Measurements from ENCODE around the gene ZNF687.

ZNF687 gene

GRCh38 chr1:151288502-151288901 is 6.4 kb downstream of the ZNF687 start:
- TF ChIP-seq BACH2 (CRISPR knock-in tag; IDR thresholded peaks at IDR 0.05; ENCODE audit: borderline replicate concordance) = no peak
- no peak for TF ChIP-seq ZNF565 (CRISPR knock-in tag; conservative IDR thresholded peaks at IDR 0.05; ENCODE audit: low read depth)
- TF ChIP-seq CSRNP3 (CRISPR knock-in tag; IDR thresholded peaks at IDR 0.05) = no peak
- no peak for TF ChIP-seq CREB5 (CRISPR knock-in tag; IDR thresholded peaks at IDR 0.05; ENCODE audit: low read depth)
- TF ChIP-seq ESRRG (CRISPR knock-in tag; IDR thresholded peaks at IDR 0.05) = no peak
- TF ChIP-seq CSDC2 (CRISPR knock-in tag; IDR thresholded peaks at IDR 0.05) = no peak
- no peak for TF ChIP-seq RARB (CRISPR knock-in tag; IDR thresholded peaks at IDR 0.05)
- no peak for TF ChIP-seq OSR1 (CRISPR knock-in tag; IDR thresholded peaks at IDR 0.05)
- no peak for TF ChIP-seq ISL1 (CRISPR knock-in tag; IDR thresholded peaks at IDR 0.05)
- no peak for TF ChIP-seq GLIS3 (CRISPR knock-in tag; IDR thresholded peaks at IDR 0.05)
- TF ChIP-seq SNAI2 (CRISPR knock-in tag; IDR thresholded peaks at IDR 0.05) = no peak
- TF ChIP-seq ZFP3 (CRISPR knock-in tag; IDR thresholded peaks at IDR 0.05) = no peak
- ATAC-seq = no peak

- no peak for ATAC-seq
- TF ChIP-seq CREB5 (CRISPR knock-in tag; IDR thresholded peaks at IDR 0.05; ENCODE audit: low read depth) = no peak
- TF ChIP-seq CSDC2 (CRISPR knock-in tag; IDR thresholded peaks at IDR 0.05) = no peak
- TF ChIP-seq ZC3H10 (CRISPR knock-in tag; IDR thresholded peaks at IDR 0.05) = no peak
- no peak for TF ChIP-seq ZFP3 (CRISPR knock-in tag; IDR thresholded peaks at IDR 0.05)
- TF ChIP-seq BACH2 (CRISPR knock-in tag; IDR thresholded peaks at IDR 0.05; ENCODE audit: borderline replicate concordance) = no peak
Observed at GRCh38 chr1:151289080-151289935, 7.2 kb downstream of the ZNF687 start.

- ATAC-seq = no peak; the same call in 2 of the 3 replicates
- TF ChIP-seq SNAI2 (CRISPR knock-in tag; IDR thresholded peaks at IDR 0.05) (no peak), GLIS3 (CRISPR knock-in tag; IDR thresholded peaks at IDR 0.05) (no peak), TCF4 (CRISPR knock-in tag; IDR thresholded peaks at IDR 0.05; ENCODE audit: borderline replicate concordance) (no peak), RARB (CRISPR knock-in tag; IDR thresholded peaks at IDR 0.05) (no peak), CSRNP3 (CRISPR knock-in tag; IDR thresholded peaks at IDR 0.05) (no peak), PPARA (CRISPR knock-in tag; IDR thresholded peaks at IDR 0.05; ENCODE audit: borderline replicate concordance) (no peak), ZFP3 (CRISPR knock-in tag; IDR thresholded peaks at IDR 0.05) (no peak), ZC3H10 (CRISPR knock-in tag; IDR thresholded peaks at IDR 0.05) (no peak), ZNF70 (CRISPR knock-in tag; IDR thresholded peaks at IDR 0.05) (no peak), ZFP30 (CRISPR knock-in tag; IDR thresholded peaks at IDR 0.05) (no peak), TOX (CRISPR knock-in tag; IDR thresholded peaks at IDR 0.05; ENCODE audit: borderline replicate concordance) (no peak), OSR1 (CRISPR knock-in tag; IDR thresholded peaks at IDR 0.05) (no peak), CREB5 (CRISPR knock-in tag; IDR thresholded peaks at IDR 0.05; ENCODE audit: low read depth) (no peak), ZNF8 (CRISPR knock-in tag; IDR thresholded peaks at IDR 0.05) (no peak), ISL1 (CRISPR knock-in tag; IDR thresholded peaks at IDR 0.05) (no peak), ESRRG (CRISPR knock-in tag; IDR thresholded peaks at IDR 0.05) (no peak), ZNF565 (CRISPR knock-in tag; conservative IDR thresholded peaks at IDR 0.05; ENCODE audit: low read depth) (no peak)
Observed at GRCh38 chr1:151289991-151290708, 8.1 kb downstream of the ZNF687 start.
